Keratinocyte (primary cell): Measurements from ENCODE around the gene SYS1.

ENCODE experiments used
- CTCF ChIP-seq, 3 experiments: IDR thresholded peaks in 1 of 3; conservative IDR thresholded peaks in 1 of 3; optimal IDR thresholded peaks in 1 of 3; 2 replicates in 2 of 3; 3 replicates in 1 of 3; pipeline versions ENCODE3 to v1.5.1; 2011; ENCODE audit warnings: low read length in 3 of 3, mild to moderate bottlenecking in 3 of 3, moderate library complexity in 2 of 3, control low read depth in 1 of 3, inconsistent platforms in 1 of 3; ENCODE audit not compliant: insufficient read depth in 2 of 3; ENCODE audit errors: extremely low read depth in 1 of 3
- EZH2 ChIP-seq: IDR thresholded peaks from one replicate; pipeline ENCODE4 v1.6.1; 2012; ENCODE audit warnings: inconsistent platforms, mild to moderate bottlenecking, low read length, moderate library complexity

- TF ChIP-seq EZH2 (no peak), CTCF (optimal IDR thresholded peaks at IDR 0.05 in 1 of 3, IDR thresholded peaks at IDR 0.05 in 1 of 3, conservative IDR thresholded peaks at IDR 0.05 in 1 of 3; ENCODE audit: extremely low read depth in 1 of 3, insufficient read depth in 2 of 3, low read length in 3 of 3) (peak; percentile 81 to 93 (median 93))
Observed at GRCh38 chr20:45362804-45363610, at the start of gene SYS1.
